ENCODE data around the gene BFSP2. TPM values are rescaled to one million over a fixed set of nuclear protein-coding genes. Genes with fewer than 3 reads are reported as not detected.

The BFSP2 gene
- total RNA-seq, 4 donors from 2014 or later, result not detected

DNA sequence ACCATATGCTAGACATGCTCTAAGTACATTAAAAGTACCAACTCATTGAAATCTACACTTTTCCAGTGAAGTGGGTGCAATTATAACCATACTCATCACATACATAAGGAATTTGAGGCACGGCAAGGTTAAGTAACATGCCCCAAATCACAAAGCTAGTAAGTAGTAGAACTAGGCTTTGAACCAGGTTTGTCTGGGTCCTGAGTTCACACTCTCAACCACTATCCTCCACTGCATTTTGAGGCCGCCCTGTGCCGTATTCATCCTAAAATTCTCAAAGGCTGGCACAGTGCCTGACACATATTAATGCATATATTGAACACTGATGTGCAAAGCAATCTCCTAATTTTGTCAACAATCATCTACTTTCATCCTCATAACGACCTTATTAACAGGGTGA lies 104.9 kb downstream of the BFSP2 start:
- no peaks in the 10 kb centered on the region for H3K9me3 ChIP-seq
- no peak overlapping the region for H3K27ac ChIP-seq
- H3K4me1 ChIP-seq, result no peaks in the 10 kb centered on the region
- no peak overlapping the region for H3K4me3 ChIP-seq
- no peaks in the 10 kb centered on the region for H3K36me3 ChIP-seq
- 78 to 89% methylated on average over 4 of the region's 4 CpGs for WGBS, 2 donors (ENCODE audit: low coverage in 1 of 2)
- ATAC-seq, result no peak
- no peaks in the 10 kb centered on the region for H3K27me3 ChIP-seq
- TF ChIP-seq POLR2A (IDR thresholded peaks at IDR 0.05) (no peak), EP300 (IDR thresholded peaks at IDR 0.05) (no peak), CTCF (IDR thresholded peaks at IDR 0.05) (no peak), POLR2AphosphoS5 (IDR thresholded peaks at IDR 0.05) (no peak)

DNA sequence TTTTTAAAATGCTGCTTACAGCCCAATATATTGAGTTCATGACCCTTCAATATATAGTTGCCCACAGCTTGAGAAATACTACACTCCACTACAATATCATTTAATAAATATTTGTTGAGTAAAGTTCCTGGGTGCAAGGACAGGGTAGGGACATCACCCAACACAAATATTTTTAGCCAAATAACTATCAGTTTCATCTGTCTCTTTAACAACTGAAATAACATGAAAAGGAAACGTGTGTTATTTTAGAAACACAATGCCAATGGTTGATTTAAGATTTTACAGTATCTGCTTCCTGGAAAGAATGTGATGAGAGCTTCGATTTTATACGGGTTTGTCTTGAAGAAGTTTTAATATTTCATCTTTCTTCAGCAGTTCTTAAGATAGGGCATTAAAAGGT lies 106.0 kb downstream of the BFSP2 start:
- H3K36me3 ChIP-seq, result no peaks in the 10 kb centered on the region
- no peaks in the 10 kb centered on the region for H3K4me1 ChIP-seq
- TF ChIP-seq POLR2AphosphoS5 (IDR thresholded peaks at IDR 0.05), result no peak
- no peak for TF ChIP-seq EP300 (IDR thresholded peaks at IDR 0.05)
- TF ChIP-seq CTCF (IDR thresholded peaks at IDR 0.05), result no peak
- no peak for TF ChIP-seq POLR2A (IDR thresholded peaks at IDR 0.05)
- no peaks in the 10 kb centered on the region for H3K27me3 ChIP-seq
- H3K27ac ChIP-seq, result no peak overlapping the region
- no peaks in the 10 kb centered on the region for H3K9me3 ChIP-seq
- 17 to 22% methylated on average over 3 of the region's 3 CpGs for WGBS, 2 donors (ENCODE audit: low coverage in 1 of 2)
- H3K4me3 ChIP-seq, result no peak overlapping the region
- ATAC-seq, result no peak

DNA sequence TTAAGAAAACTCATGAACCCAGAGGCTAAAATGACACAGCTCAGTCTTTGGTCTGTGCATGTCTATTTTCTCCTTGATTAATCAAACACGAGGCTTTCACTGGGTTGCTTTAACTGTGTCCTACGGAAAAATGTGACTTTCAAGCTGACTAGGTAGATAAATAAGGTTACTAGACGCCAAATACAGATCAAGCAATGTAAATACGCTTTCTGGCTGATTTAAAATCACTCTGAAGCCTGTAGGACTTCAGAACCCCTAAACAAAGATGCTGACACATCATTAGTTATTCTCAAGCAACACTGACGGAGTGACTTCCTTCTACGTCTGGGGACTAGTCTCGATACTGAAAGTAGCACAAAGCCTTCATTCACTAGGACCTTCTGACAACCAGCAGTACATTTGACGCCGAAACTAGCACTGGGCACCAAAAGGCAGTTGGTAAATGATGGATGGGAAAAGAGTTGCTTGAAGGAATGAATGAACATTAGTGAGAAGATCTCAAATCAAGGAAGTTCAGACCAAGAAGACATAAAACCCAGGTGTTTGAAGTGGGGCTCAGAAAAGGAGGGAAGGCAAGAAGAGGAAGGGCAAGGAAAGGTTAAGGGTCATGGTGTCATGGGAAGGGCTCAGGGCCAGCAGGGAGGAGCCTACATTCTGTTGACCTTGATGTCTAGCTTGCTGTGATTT lies 106.5 kb downstream of the BFSP2 start:
- whole genome bisulfite sequencing, 2 donors (ENCODE audit: low coverage in 1 of 2), result 20 to 58% methylated on average over 6 to 9 of the region's 9 CpGs
- Histone ChIP-seq H3K36me3 (no peaks in the 10 kb centered on the region), H3K4me3 (no peak overlapping the region), H3K4me1 (no peaks in the 10 kb centered on the region), H3K27me3 (no peaks in the 10 kb centered on the region), H3K27ac (no peak overlapping the region), H3K9me3 (no peaks in the 10 kb centered on the region)
- ATAC-seq, result peak; percentile 57
- no peak for TF ChIP-seq EP300 (IDR thresholded peaks at IDR 0.05)
- TF ChIP-seq POLR2A (IDR thresholded peaks at IDR 0.05), result no peak
- no peak for TF ChIP-seq POLR2AphosphoS5 (IDR thresholded peaks at IDR 0.05)
- TF ChIP-seq CTCF (IDR thresholded peaks at IDR 0.05), result no peak

- Histone ChIP-seq H3K36me3 (no peaks in the 10 kb centered on the region), H3K27ac (no peak overlapping the region), H3K4me1 (no peaks in the 10 kb centered on the region), H3K27me3 (no peaks in the 10 kb centered on the region), H3K9me3 (no peaks in the 10 kb centered on the region), H3K4me3 (no peak overlapping the region)
- peak; percentile 48 for ATAC-seq
- TF ChIP-seq EP300 (IDR thresholded peaks at IDR 0.05) (no peak), POLR2AphosphoS5 (IDR thresholded peaks at IDR 0.05) (no peak), CTCF (IDR thresholded peaks at IDR 0.05) (no peak), POLR2A (IDR thresholded peaks at IDR 0.05) (no peak)
Observed at GRCh38 chr3:133509488-133509887, 109.6 kb downstream of the BFSP2 start.

GRCh38 chr3:133512416-133513089 lies 112.7 kb downstream of the BFSP2 start:
- Histone ChIP-seq H3K27ac (no peak overlapping the region), H3K4me1 (no peaks in the 10 kb centered on the region), H3K36me3 (no peaks in the 10 kb centered on the region), H3K9me3 (no peaks in the 10 kb centered on the region), H3K27me3 (no peaks in the 10 kb centered on the region), H3K4me3 (no peak overlapping the region)
- ATAC-seq, result peak; percentile 50
- no peak for TF ChIP-seq EP300 (IDR thresholded peaks at IDR 0.05)
- no peak for TF ChIP-seq POLR2AphosphoS5 (IDR thresholded peaks at IDR 0.05)
- no peak for TF ChIP-seq POLR2A (IDR thresholded peaks at IDR 0.05)
- TF ChIP-seq CTCF (IDR thresholded peaks at IDR 0.05), result no peak
- 74% methylated on average over 5 of the region's 6 CpGs; no CpG with 5 or more reads in 1 of the 2 donors for WGBS, 2 donors (ENCODE audit: low coverage in 1 of 2)
